DND-41 (cell line): Measurements from ENCODE around the gene SYCP1.

Experiments used
- EZH2 ChIP-seq: IDR thresholded peaks from 3 replicates; pipeline ENCODE4 v1.6.1; 2012; ENCODE audit warnings: borderline replicate concordance, low read depth, mild to moderate bottlenecking, moderate library complexity, low read length, inconsistent platforms; ENCODE audit not compliant: severe bottlenecking
- TF ChIP-seq, protein P1 (sequence below): IDR thresholded peaks from 2 replicates; pipeline ENCODE4 v1.5.1; 2012; ENCODE audit warnings: borderline replicate concordance, low read length, moderate library complexity, mild to moderate bottlenecking; ENCODE audit not compliant: poor library complexity, severe bottlenecking; ENCODE audit errors: extremely low read depth

DNA sequence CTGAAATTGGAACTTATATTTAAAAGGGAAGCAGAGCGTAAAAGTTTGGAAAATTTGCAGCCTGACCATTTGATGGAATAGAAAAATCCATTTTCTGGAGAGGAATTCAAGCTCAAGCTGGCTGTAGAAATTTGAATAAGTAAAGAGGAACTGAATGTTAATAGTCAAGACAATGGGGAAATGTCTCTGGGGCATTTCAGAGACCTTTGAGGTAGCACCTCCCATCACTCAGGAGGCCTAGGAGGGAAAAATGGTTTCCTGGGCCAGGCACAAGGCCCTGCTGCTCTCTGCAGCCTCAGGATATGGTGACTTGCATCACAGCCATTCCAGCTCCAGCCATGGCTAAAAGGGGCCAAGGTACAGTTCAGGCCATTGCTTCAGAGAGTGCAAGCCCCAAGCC, 157.3 kb downstream of the SYCP1 start:
- TF ChIP-seq, protein P1, sequence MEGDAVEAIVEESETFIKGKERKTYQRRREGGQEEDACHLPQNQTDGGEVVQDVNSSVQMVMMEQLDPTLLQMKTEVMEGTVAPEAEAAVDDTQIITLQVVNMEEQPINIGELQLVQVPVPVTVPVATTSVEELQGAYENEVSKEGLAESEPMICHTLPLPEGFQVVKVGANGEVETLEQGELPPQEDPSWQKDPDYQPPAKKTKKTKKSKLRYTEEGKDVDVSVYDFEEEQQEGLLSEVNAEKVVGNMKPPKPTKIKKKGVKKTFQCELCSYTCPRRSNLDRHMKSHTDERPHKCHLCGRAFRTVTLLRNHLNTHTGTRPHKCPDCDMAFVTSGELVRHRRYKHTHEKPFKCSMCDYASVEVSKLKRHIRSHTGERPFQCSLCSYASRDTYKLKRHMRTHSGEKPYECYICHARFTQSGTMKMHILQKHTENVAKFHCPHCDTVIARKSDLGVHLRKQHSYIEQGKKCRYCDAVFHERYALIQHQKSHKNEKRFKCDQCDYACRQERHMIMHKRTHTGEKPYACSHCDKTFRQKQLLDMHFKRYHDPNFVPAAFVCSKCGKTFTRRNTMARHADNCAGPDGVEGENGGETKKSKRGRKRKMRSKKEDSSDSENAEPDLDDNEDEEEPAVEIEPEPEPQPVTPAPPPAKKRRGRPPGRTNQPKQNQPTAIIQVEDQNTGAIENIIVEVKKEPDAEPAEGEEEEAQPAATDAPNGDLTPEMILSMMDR, result no peak
- TF ChIP-seq EZH2, result no peak
